Breast epithelium (tissue), 3 donors: Measurements from ENCODE around the gene NUDT1.

Source experiments
- CTCF ChIP-seq, 3 donors: fragments of 450-650 bp; IDR thresholded peaks; one replicate each; pipeline ENCODE4 v1.5.1; 2016 to 2017; ENCODE audit warnings: antibody characterized with exemption in 3 of 3, mild to moderate bottlenecking in 3 of 3, moderate library complexity in 3 of 3
- POLR2A ChIP-seq: fragments of 450-650 bp; IDR thresholded peaks from one replicate; pipeline ENCODE4 v1.6.1; 2016; ENCODE audit warnings: antibody characterized with exemption, mild to moderate bottlenecking, moderate library complexity
- POLR2AphosphoS5 ChIP-seq, 3 donors: sonication (generic); formaldehyde crosslinking; IDR thresholded peaks; one replicate each; pipeline ENCODE4 v1.6.1; 2017; ENCODE audit warnings: antibody characterized with exemption in 3 of 3

DNA sequence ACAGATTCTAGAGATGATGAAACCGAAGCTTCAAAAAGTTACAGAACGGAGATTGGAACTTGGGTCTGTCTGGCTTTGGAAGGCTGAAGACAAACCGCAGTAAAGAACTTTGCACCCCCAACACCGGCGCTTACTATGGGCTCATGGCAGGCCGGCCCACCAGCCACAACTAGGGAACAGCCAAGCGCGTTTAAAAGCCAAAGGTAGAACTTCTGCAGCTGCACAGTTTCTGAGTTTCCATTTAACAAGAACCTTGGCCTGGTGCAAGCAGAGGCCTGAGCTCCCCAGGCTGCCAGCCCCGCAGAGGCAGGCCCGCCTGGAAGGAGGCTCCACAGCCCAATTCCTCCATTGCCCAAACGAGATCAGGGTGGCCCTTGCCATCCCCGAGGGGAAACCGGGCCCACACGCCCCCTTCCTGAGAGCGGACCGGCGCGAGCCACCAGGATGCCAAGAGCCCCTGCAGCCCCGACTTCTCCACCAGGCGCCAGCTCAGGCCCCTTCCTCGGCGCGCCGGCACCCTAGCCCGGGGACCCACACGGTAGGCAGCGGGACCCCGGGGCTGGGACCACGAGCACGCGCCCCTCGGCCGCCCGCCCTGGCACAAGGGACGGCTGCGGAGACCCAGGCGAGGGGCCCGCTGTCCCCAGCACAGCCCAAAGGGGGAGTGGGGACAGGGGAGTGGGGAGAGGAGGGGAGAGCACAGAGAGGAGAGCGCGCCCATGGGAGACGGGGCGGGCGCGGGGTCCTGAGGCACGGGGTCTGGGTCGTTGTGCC, 9.8 kb upstream of the NUDT1 start:
- TF ChIP-seq CTCF (IDR thresholded peaks at IDR 0.05) (no peak), POLR2A (no peak), POLR2AphosphoS5 (IDR thresholded peaks at IDR 0.05) (no peak)
